K562 (cell line): ENCODE data around the gene NOP14. TPM values are rescaled to one million over a fixed set of nuclear protein-coding genes. Genes with fewer than 3 reads are reported as not detected.
A peak's percentile ranks its signal among the peaks of the same experiment; 100 is the strongest.

ENCODE experiments used
- ATAC-seq: fragments of 200-7000 bp; cut with Tn5 transposase; 3 replicates; pipeline ENCODE4 v1.9.1; 2020; ENCODE audit warnings: moderate library complexity
- BruUV-seq: library from RNA; stranded (reverse); fragments of 400-500 nt; replicated peaks from 2 replicates; lab custom pipeline; 2021; lab: Mats Ljungman, UMichigan
- CTCF ChIA-PET: fragments of 300-600 bp; formaldehyde crosslinking; extraction: SDS; loops from one replicate; lab custom pipeline; 2021; ENCODE audit warnings: low intra/inter-chr PET ratio; lab: Yijun Ruan, JAX
- POLR2A ChIA-PET: fragments of 300-600, 350-650 bp; sonication (Branson Sonifier 250); formaldehyde crosslinking; extraction: SDS; loops from one replicate; lab custom pipeline; 2021; ENCODE audit warnings: antibody characterized with exemption, inconsistent platforms; lab: Yijun Ruan, JAX
- DNase-seq, 4 experiments: peaks; one replicate each; pipeline versions ENCODE4 v3.0.0 to v3.0.0-alpha.2; 2011 to 2018; ENCODE audit warnings: low spot score in 3 of 4, mixed read lengths in 3 of 4; ENCODE audit errors: extremely low read depth in 1 of 4
- FAIRE-seq: peaks from 2 replicates; lab custom pipeline; 2011; peaks lifted over from hg19 to GRCh38; lab: Jason Lieb, UNC
- H2AFZ ChIP-seq: 2 replicates; pipeline ENCODE4 v1.6.0; 2011; ENCODE audit warnings: low read depth, low read length, control low read depth, inconsistent platforms
- H3K27ac ChIP-seq: fragments of 200-600 bp; 3 replicates; pipeline ENCODE4 v1.8.0; 2011; ENCODE audit warnings: low read depth, mild to moderate bottlenecking, control low read depth, inconsistent platforms, low read length, moderate library complexity, mixed read lengths; ENCODE audit errors: extremely low read depth
- H3K27me3 ChIP-seq, 2 experiments: fragments of 300-600 bp in 1 of 2; 2 replicates in 1 of 2; 3 replicates in 1 of 2; pipeline versions ENCODE4 v1.6.0 to v1.8.0; 2011; ENCODE audit warnings: inconsistent platforms in 2 of 2, low read length in 2 of 2, mild to moderate bottlenecking in 1 of 2, mixed read lengths in 1 of 2, moderate library complexity in 1 of 2; ENCODE audit not compliant: control insufficient read depth in 2 of 2, insufficient read depth in 2 of 2
- H3K36me3 ChIP-seq: fragments of 300-600 bp; 3 replicates; pipeline ENCODE4 v1.8.0; 2011; ENCODE audit warnings: mild to moderate bottlenecking, low read length, inconsistent platforms; ENCODE audit not compliant: control insufficient read depth, insufficient read depth
- H3K4me1 ChIP-seq, 2 experiments: fragments of 200-600 bp in 1 of 2; replicated peaks in 1 of 2; 2 replicates in 1 of 2; 3 replicates in 1 of 2; pipeline versions ENCODE4 v1.5.1 to v1.8.0; 2011; ENCODE audit warnings: inconsistent platforms in 2 of 2, low read length in 2 of 2, mild to moderate bottlenecking in 1 of 2, mixed read lengths in 1 of 2, moderate library complexity in 1 of 2; ENCODE audit not compliant: control insufficient read depth in 2 of 2, insufficient read depth in 2 of 2
- H3K4me2 ChIP-seq: 2 replicates; pipeline ENCODE4 v1.6.1; 2011; ENCODE audit warnings: low read length, control low read depth, inconsistent platforms, mixed read lengths; ENCODE audit not compliant: insufficient read depth
- H3K4me3 ChIP-seq: fragments of 200-600 bp; sonication (generic), shearing (Covaris generic); 2 replicates; pipeline ENCODE4 v1.5.1; 2016; ENCODE audit warnings: control low read depth, inconsistent platforms
- H3K79me2 ChIP-seq: fragments of 200-600 bp; 3 replicates; pipeline ENCODE4 v1.8.0; 2011; ENCODE audit warnings: low read length, inconsistent platforms; ENCODE audit not compliant: control insufficient read depth, insufficient read depth
- H3K9ac ChIP-seq, 2 experiments: 2 replicates each; pipeline versions ENCODE4 v1.6.0 to v1.6.1; 2011; ENCODE audit warnings: low read depth in 2 of 2, low read length in 2 of 2, control low read depth in 1 of 2, inconsistent platforms in 1 of 2, mild to moderate bottlenecking in 1 of 2, mixed read lengths in 1 of 2; ENCODE audit not compliant: insufficient read depth in 1 of 2
- H3K9me1 ChIP-seq: one replicate; pipeline ENCODE4 v1.6.0; 2011; ENCODE audit warnings: inconsistent platforms, mild to moderate bottlenecking, low read length, moderate library complexity; ENCODE audit not compliant: control insufficient read depth, insufficient read depth
- H3K9me3 ChIP-seq: replicated peaks from 2 replicates; pipeline ENCODE4 v1.5.1; 2011; ENCODE audit warnings: low read depth, low read length, inconsistent platforms; ENCODE audit not compliant: control insufficient read depth, insufficient read depth
- H4K20me1 ChIP-seq: replicated peaks from 2 replicates; pipeline ENCODE4 v1.6.1; 2011; ENCODE audit warnings: low read length, inconsistent platforms, mixed read lengths; ENCODE audit not compliant: control insufficient read depth, insufficient read depth
- ASH1L ChIP-seq: fragments of 450-650 bp; IDR thresholded peaks from 2 replicates; pipeline ENCODE4 v1.6.1; 2018; ENCODE audit warnings: borderline replicate concordance, mild to moderate bottlenecking, low read depth; ENCODE audit not compliant: partially characterized antibody
- BHLHE40 ChIP-seq: IDR thresholded peaks from 2 replicates; pipeline ENCODE4 v1.6.1; 2011; ENCODE audit warnings: low read length, improper control_type of control experiment
- FOXA1 ChIP-seq: fragments of 450-650 bp; IDR thresholded peaks from 2 replicates; pipeline ENCODE4 v1.6.1; 2016; ENCODE audit warnings: mild to moderate bottlenecking, borderline replicate concordance
- MCM7 ChIP-seq, 2 experiments: fragments of 450-650 bp; IDR thresholded peaks; 2 replicates each; pipeline ENCODE4 v1.6.1; 2016 to 2018
- NR1H2 ChIP-seq: sonication (generic); formaldehyde crosslinking; IDR thresholded peaks from 2 replicates; pipeline ENCODE4 v1.4.0; 2020; ENCODE audit warnings: mild to moderate bottlenecking, missing genetic modification reagents
- ZNF146 ChIP-seq: IDR thresholded peaks from one replicate; pipeline ENCODE4 v1.6.1; 2018; ENCODE audit warnings: missing compliant biosample characterization; ENCODE audit not compliant: unreplicated experiment
- ZNF644 ChIP-seq: fragments of 200-800 bp; sonication (Bioruptor generic); IDR thresholded peaks from 2 replicates; pipeline ENCODE4 v1.6.1; 2016; ENCODE audit warnings: low read depth, missing genetic modification characterization, missing compliant biosample characterization
- WGBS: fragments of 100-300 bp; shearing (Covaris generic); methylation state at CpG from one replicate; pipeline ENCODE4 v1.1.6; 2016; ENCODE audit warnings: low coverage, mixed read lengths; ENCODE audit not compliant: insufficient coverage; ENCODE audit errors: missing lambda C conversion rate; 5-methylcytosine and 5-hydroxymethylcytosine counted together
- in situ Hi-C: fragments of 300-500 bp; cut with MboI; formaldehyde crosslinking; loops from 4 replicates; pipeline ENCODE4 v1.15.0; 2018; ENCODE audit warnings: inconsistent platforms, mixed read lengths
- intact Hi-C: fragments of 100-400 bp; cut with micrococcal nuclease; formaldehyde crosslinking; loops from 2 replicates; pipeline ENCODE4 v1.14.2; 2022
- polyA plus RNA-seq, 8 experiments: library from polyadenylated mRNA; depleted of rRNA in 4 of 8; stranded (reverse) in 5 of 8; unstranded in 3 of 8; fragments of >200 nt; fragmentation: Nextera tagmentation in 2 of 8; fragmentation: Illumina TruSeq in 1 of 8; extraction: Ambion mirVana in 2 of 8; extraction: Trizol in 1 of 8; gene quantifications; 2 replicates each; pipeline versions ENCODE4 v1.2.1 to v1.2.3, GENCODE V29; 2011 to 2014; ENCODE audit warnings: inconsistent platforms in 1 of 8, missing spikeins in 1 of 8
- total RNA-seq, 7 experiments: library from RNA; depleted of rRNA in 6 of 7; stranded (reverse); fragments of >200 nt in 6 of 7; fragmentation: Illumina TruSeq in 2 of 7; extraction: Trizol in 2 of 7; gene quantifications; 2 replicates each; pipeline versions ENCODE4 v1.2.1 to v1.2.3, GENCODE V29; 2011 to 2021; ENCODE audit warnings: low replicate concordance in 1 of 7

The NOP14 gene
- total and polyA plus RNA-seq, 9 of the 15 experiments (the other 6 are each of a cell fraction or from before 2014, with no cell fraction given): 12.7 to 76.0 (median 50.9) TPM

DNA sequence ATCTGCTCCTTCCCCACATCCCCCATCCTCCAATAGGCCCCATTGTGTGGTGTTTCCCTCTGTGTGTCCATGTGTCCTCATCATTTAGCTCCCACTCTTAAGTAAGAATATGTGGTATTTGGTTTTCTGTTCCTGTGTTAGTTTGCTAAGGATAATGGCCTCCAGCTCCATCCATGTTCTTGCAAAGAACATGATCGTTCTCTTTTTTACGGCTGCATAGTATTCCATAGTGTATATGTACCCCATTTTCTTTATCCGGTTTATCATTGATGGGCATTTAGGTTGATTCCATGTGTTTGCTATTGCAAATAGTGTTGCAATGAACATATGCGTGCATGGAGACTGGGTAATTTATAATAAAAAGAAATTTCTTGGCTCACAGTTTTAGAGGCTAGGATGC, 31.7 kb upstream of the NOP14 start:
- BruUV-seq: no TSS peak
- FAIRE-seq: no peak
- TF ChIP-seq BHLHE40: no peak
- no peak for TF ChIP-seq MCM7 (IDR thresholded peaks at IDR 0.05)
- TF ChIP-seq FOXA1: no peak
- TF ChIP-seq ZNF146 (CRISPR knock-in tag): peak; percentile 62
- TF ChIP-seq, all 486 proteins: peak for 1
- Histone ChIP-seq H3K4me3 (no peak overlapping the region), H2AFZ (no peak overlapping the region), H3K36me3 (no peaks in the 10 kb centered on the region), H4K20me1 (no peaks in the 10 kb centered on the region), H3K27ac (no peak overlapping the region), H3K4me2 (no peak overlapping the region), H3K79me2 (no peaks in the 10 kb centered on the region), H3K9me3 (no peaks in the 10 kb centered on the region), H3K4me1 (no peaks in the 10 kb centered on the region), H3K9me1 (no peaks in the 10 kb centered on the region), H3K9ac (no peak overlapping the region), H3K27me3 (peaks cover 15 to 29% of the 10 kb centered on the region in 2 experiments)
- no peak for DNase-seq
- in situ Hi-C loops: no loop called here
- intact Hi-C loops: no loop called here
- ATAC-seq: no peak
- ChIA-PET CTCF (no interaction called here), POLR2A (interaction anchor here (0.6 to 1.6 kb wide), 2 partner anchors 13 to 28 kb away, joined by 3 to 4 read pairs; no protein-coding TSS in a partner anchor)
- whole genome bisulfite sequencing: 49% methylated on average over 4 of the region's 4 CpGs

DNA sequence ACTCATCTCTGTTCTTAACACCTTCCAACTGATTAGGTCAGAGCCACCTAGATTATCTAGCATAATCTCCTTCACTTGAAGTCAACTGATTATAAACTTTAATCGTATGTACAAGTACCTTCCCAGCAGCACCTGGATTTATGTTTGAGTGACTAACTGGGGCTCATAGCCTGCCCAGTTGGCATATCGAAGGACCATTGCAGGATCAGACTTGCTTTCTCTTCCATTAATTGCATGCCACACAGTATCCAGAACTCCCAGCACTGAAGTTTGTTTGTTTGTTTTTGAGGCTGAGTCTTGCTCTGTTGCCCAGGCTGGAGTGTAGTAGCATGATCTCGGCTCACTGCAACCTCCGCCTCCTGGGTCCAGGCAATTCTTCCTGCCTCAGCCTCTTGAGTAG, 28.0 kb upstream of the NOP14 start:
- CTCF ChIA-PET: no interaction called here
- no peak for DNase-seq
- H3K27ac ChIP-seq: no peak overlapping the region
- ATAC-seq: no peak
- H3K79me2 ChIP-seq: no peaks in the 10 kb centered on the region
- H3K9ac ChIP-seq: no peak overlapping the region
- in situ Hi-C loops: no loop called here
- POLR2A ChIA-PET: interaction anchor here (0.6 kb wide), 1 partner anchor 49 kb away, joined by 3 read pairs; no protein-coding TSS in a partner anchor
- intact Hi-C loops: no loop called here
- H3K27me3 ChIP-seq: peaks cover 27 to 44% of the 10 kb centered on the region in 2 experiments
- H3K9me1 ChIP-seq: no peaks in the 10 kb centered on the region
- no peaks in the 10 kb centered on the region for H3K4me1 ChIP-seq
- no peak for FAIRE-seq
- H3K4me2 ChIP-seq: no peak overlapping the region
- no peaks in the 10 kb centered on the region for H3K9me3 ChIP-seq
- 5% methylated on average over 4 of the region's 4 CpGs for WGBS
- no peaks in the 10 kb centered on the region for H4K20me1 ChIP-seq
- TF ChIP-seq ASH1L (no peak), ZNF644 (tag) (no peak), NR1H2 (CRISPR knock-in tag) (no peak)
- no peak overlapping the region for H2AFZ ChIP-seq
- no peak overlapping the region for H3K4me3 ChIP-seq
- H3K36me3 ChIP-seq: no peaks in the 10 kb centered on the region
- BruUV-seq: no TSS peak
